ENCODE measurements around the gene IGFALS. TPM values are rescaled to one million over a fixed set of nuclear protein-coding genes. Genes with fewer than 3 reads are reported as not detected.

IGFALS gene
- total RNA-seq, 1 donor from 2014 or later: not detected

DNA sequence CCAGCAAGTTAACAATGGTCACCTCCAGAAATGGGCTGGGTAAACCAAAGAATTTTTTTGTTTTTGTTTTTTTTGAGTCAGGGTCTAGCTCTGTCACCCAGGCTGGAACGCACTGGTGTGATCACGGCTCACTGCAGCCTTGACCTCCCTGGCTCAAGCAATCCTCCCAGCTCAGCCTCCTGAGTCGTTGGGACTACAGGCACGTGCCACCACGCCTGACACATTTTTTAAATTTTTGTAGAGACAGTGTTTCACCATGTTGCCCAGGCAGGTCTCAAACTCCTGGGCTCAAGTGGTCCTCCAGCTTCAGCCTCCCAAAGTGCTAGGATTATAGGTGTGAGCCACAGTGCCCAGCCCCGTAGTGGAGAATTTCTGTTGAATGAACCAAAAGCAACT is 12.8 kb downstream of the IGFALS start:
- H3K27ac ChIP-seq: no peak overlapping the region
- DNase-seq (ENCODE audit: extremely low spot score in 2 of 2): no peak
- H3K4me3 ChIP-seq: peak overlapping the region in 1 of 2 donors; percentile 89
- no peaks in the 10 kb centered on the region for H3K9me3 ChIP-seq
- peaks cover 54% of the 10 kb centered on the region for H3K4me1 ChIP-seq
- H3K27me3 ChIP-seq: no peaks in the 10 kb centered on the region
- H3K36me3 ChIP-seq: peaks cover 0 to 35% of the 10 kb centered on the region in 2 donors
- no peak for TF ChIP-seq POLR2AphosphoS5 (IDR thresholded peaks at IDR 0.05; ENCODE audit: insufficient read depth in 1 of 2, low read depth in 1 of 2)
- no peak for TF ChIP-seq POLR2A (IDR thresholded peaks at IDR 0.05)
- TF ChIP-seq, protein P1, sequence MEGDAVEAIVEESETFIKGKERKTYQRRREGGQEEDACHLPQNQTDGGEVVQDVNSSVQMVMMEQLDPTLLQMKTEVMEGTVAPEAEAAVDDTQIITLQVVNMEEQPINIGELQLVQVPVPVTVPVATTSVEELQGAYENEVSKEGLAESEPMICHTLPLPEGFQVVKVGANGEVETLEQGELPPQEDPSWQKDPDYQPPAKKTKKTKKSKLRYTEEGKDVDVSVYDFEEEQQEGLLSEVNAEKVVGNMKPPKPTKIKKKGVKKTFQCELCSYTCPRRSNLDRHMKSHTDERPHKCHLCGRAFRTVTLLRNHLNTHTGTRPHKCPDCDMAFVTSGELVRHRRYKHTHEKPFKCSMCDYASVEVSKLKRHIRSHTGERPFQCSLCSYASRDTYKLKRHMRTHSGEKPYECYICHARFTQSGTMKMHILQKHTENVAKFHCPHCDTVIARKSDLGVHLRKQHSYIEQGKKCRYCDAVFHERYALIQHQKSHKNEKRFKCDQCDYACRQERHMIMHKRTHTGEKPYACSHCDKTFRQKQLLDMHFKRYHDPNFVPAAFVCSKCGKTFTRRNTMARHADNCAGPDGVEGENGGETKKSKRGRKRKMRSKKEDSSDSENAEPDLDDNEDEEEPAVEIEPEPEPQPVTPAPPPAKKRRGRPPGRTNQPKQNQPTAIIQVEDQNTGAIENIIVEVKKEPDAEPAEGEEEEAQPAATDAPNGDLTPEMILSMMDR (IDR thresholded peaks at IDR 0.05): no peak
- intact Hi-C loops (cut with DNase I): no loop called here

DNA sequence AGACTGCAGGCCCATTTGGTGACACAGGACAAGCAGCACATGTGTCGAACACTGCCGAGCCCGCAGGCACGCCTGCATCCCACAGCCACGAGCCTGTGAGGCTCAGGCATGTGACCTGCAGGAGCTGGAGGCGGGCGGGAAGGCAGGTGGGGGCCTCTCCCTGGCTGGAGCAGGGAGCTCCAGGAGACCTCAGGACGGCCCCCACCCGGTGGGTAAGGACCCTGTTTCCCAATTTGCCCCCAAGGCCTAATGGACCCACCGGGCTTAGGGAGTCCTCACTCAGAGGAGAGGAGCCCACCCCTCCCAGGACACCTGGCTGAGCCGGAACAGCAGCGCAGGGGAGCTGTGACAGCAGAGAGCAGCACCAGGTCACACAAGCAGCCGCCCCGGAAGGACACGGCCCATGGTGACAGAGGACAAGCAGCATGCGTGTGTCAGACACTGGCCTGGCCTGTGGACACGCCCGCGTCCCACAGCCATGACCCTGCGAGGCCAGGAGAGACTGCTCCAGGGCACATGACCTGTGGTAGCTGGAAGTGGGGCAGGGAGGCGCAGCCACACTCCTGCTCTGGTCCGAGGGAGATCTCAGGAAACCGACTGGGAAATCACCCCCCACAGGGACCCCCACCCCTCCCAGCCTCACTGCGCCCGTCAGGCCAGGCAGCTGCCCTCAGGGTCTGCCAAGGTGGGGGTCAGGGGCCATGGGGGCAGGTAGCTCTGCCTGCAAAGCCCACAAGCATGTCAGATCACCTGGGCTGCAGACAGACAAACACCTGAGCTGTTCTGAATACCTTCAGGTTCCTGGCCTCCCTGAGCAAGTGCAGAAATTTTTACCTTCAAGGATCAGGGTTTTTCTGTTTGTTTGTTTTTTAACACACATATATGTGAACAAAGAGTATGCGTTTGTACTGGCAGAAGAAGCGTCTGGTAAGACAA is 13.5 kb downstream of the IGFALS start:
- no peak overlapping the region for H3K27ac ChIP-seq
- DNase-seq (ENCODE audit: extremely low spot score in 2 of 2): no peak
- H3K36me3 ChIP-seq: peaks cover 0 to 38% of the 10 kb centered on the region in 2 donors
- H3K4me3 ChIP-seq: no peak overlapping the region
- no peak for TF ChIP-seq POLR2AphosphoS5 (IDR thresholded peaks at IDR 0.05; ENCODE audit: insufficient read depth in 1 of 2, low read depth in 1 of 2)
- TF ChIP-seq, protein P1 (IDR thresholded peaks at IDR 0.05): no peak
- TF ChIP-seq POLR2A (IDR thresholded peaks at IDR 0.05): no peak
- H3K4me1 ChIP-seq: peaks cover 52% of the 10 kb centered on the region
- H3K9me3 ChIP-seq: no peaks in the 10 kb centered on the region
- intact Hi-C loops (cut with DNase I): no loop called here
- H3K27me3 ChIP-seq: no peaks in the 10 kb centered on the region

- intact Hi-C loops (cut with DNase I): no loop called here
- TF ChIP-seq POLR2A (IDR thresholded peaks at IDR 0.05) (no peak), POLR2AphosphoS5 (IDR thresholded peaks at IDR 0.05; ENCODE audit: insufficient read depth in 1 of 2, low read depth in 1 of 2) (no peak)
- TF ChIP-seq, protein P1 (IDR thresholded peaks at IDR 0.05): no peak
- no peaks in the 10 kb centered on the region for H3K27me3 ChIP-seq
- no peak for DNase-seq (ENCODE audit: extremely low spot score in 2 of 2)
- peaks cover 0 to 38% of the 10 kb centered on the region in 2 donors for H3K36me3 ChIP-seq
- no peaks in the 10 kb centered on the region for H3K9me3 ChIP-seq
- H3K4me3 ChIP-seq: no peak overlapping the region
- peaks cover 52% of the 10 kb centered on the region for H3K4me1 ChIP-seq
- no peak overlapping the region for H3K27ac ChIP-seq
Observed at GRCh38 chr16:1779234-1779701, 14.2 kb downstream of the IGFALS start.

- DNase-seq (ENCODE audit: extremely low spot score in 2 of 2): no peak
- Histone ChIP-seq H3K27ac (no peak overlapping the region), H3K36me3 (peaks cover 0 to 38% of the 10 kb centered on the region in 2 donors), H3K4me1 (peaks cover 52% of the 10 kb centered on the region), H3K9me3 (no peaks in the 10 kb centered on the region), H3K4me3 (no peak overlapping the region), H3K27me3 (no peaks in the 10 kb centered on the region)
- intact Hi-C loops (cut with DNase I): no loop called here
- TF ChIP-seq POLR2A (IDR thresholded peaks at IDR 0.05) (no peak), POLR2AphosphoS5 (IDR thresholded peaks at IDR 0.05; ENCODE audit: insufficient read depth in 1 of 2, low read depth in 1 of 2) (no peak)
- TF ChIP-seq, protein P1 (IDR thresholded peaks at IDR 0.05): no peak
Observed at GRCh38 chr16:1778200-1779179, 15.0 kb downstream of the IGFALS start.

All from vagina (tissue), 2 donors.